Neuronal stem cell (in vitro differentiated cells): ENCODE data around the gene HERC2.

Experiments used
- DNase-seq: peaks from one replicate; pipeline ENCODE4 v3.0.0-alpha.2; 2013; ENCODE audit warnings: low spot score
- H2AFZ ChIP-seq: one replicate; pipeline ENCODE4 v1.6.1; 2013; ENCODE audit warnings: mild to moderate bottlenecking, low read length, inconsistent platforms
- H2AK5ac ChIP-seq: 2 replicates; pipeline ENCODE4 v1.6.1; 2013; ENCODE audit warnings: low read depth, mild to moderate bottlenecking, inconsistent platforms, low read length, moderate library complexity, mixed read lengths
- H2BK120ac ChIP-seq: 2 replicates; pipeline ENCODE4 v1.6.1; 2013; ENCODE audit warnings: low read depth, mild to moderate bottlenecking, inconsistent platforms, low read length, moderate library complexity, mixed read lengths
- H2BK12ac ChIP-seq: one replicate; pipeline ENCODE4 v1.6.1; 2013; ENCODE audit warnings: low read length, inconsistent platforms
- H2BK15ac ChIP-seq: 2 replicates; pipeline ENCODE4 v1.6.1; 2013; ENCODE audit warnings: mild to moderate bottlenecking, low read length, inconsistent platforms, mixed read lengths
- H2BK5ac ChIP-seq: one replicate; pipeline ENCODE4 v1.6.1; 2013; ENCODE audit warnings: inconsistent platforms, mild to moderate bottlenecking, low read length, moderate library complexity
- H3K14ac ChIP-seq: one replicate; pipeline ENCODE4 v1.6.1; 2013; ENCODE audit warnings: low read length, inconsistent platforms
- H3K18ac ChIP-seq: 2 replicates; pipeline ENCODE4 v1.6.1; 2013; ENCODE audit warnings: low read length, inconsistent platforms
- H3K23ac ChIP-seq: 2 replicates; pipeline ENCODE4 v1.6.1; 2013; ENCODE audit warnings: low read depth, mild to moderate bottlenecking, mixed read lengths, low read length, inconsistent platforms; ENCODE audit not compliant: poor library complexity
- H3K27ac ChIP-seq: replicated peaks from 3 replicates; pipeline ENCODE4 v1.5.1; 2013; ENCODE audit warnings: low read length, inconsistent platforms
- H3K27me3 ChIP-seq, 3 experiments: 2 replicates each; pipeline ENCODE4 v1.6.1; 2013; ENCODE audit warnings: low read length in 3 of 3, mild to moderate bottlenecking in 2 of 3, inconsistent platforms in 1 of 3, low read depth in 1 of 3, mixed read lengths in 1 of 3, moderate library complexity in 1 of 3; ENCODE audit not compliant: control insufficient read depth in 3 of 3, insufficient read depth in 3 of 3
- H3K36me3 ChIP-seq, 2 donors: replicated peaks in 1 of 2; 2 replicates each; pipeline ENCODE4 v1.6.1; 2013; ENCODE audit warnings: low read length in 2 of 2; ENCODE audit not compliant: control insufficient read depth in 2 of 2, insufficient read depth in 2 of 2
- H3K4ac ChIP-seq: 2 replicates; pipeline ENCODE4 v1.6.1; 2013; ENCODE audit warnings: inconsistent platforms, mild to moderate bottlenecking, low read length, moderate library complexity
- H3K4me1 ChIP-seq, 2 donors: 1 replicate in 1 of 2; 2 replicates in 1 of 2; pipeline ENCODE4 v1.6.1; 2013; ENCODE audit warnings: low read length in 2 of 2, low read depth in 1 of 2; ENCODE audit not compliant: control insufficient read depth in 2 of 2, insufficient read depth in 1 of 2
- H3K4me2 ChIP-seq: one replicate; pipeline ENCODE4 v1.6.1; 2013; ENCODE audit warnings: mild to moderate bottlenecking, low read length, inconsistent platforms; ENCODE audit not compliant: insufficient read depth, poor library complexity, severe bottlenecking
- H3K4me3 ChIP-seq, 2 donors: 2 replicates each; pipeline ENCODE4 v1.5.1; 2013; ENCODE audit warnings: low read length in 2 of 2, mild to moderate bottlenecking in 2 of 2, inconsistent platforms in 1 of 2, moderate library complexity in 1 of 2
- H3K79me1 ChIP-seq: one replicate; pipeline ENCODE4 v1.6.1; 2013; ENCODE audit warnings: low read depth, mild to moderate bottlenecking, inconsistent platforms, low read length, moderate library complexity
- H3K9ac ChIP-seq: one replicate; pipeline ENCODE4 v1.6.1; 2013; ENCODE audit warnings: mild to moderate bottlenecking, low read depth, low read length, inconsistent platforms; ENCODE audit not compliant: poor library complexity
- H3K9me3 ChIP-seq, 2 donors: replicated peaks in 1 of 2; 2 replicates each; pipeline versions ENCODE3 to v1.6.1; 2013; ENCODE audit warnings: low read length in 2 of 2, mild to moderate bottlenecking in 2 of 2, inconsistent platforms in 1 of 2, low read depth in 1 of 2, mixed read lengths in 1 of 2, moderate library complexity in 1 of 2; ENCODE audit not compliant: control insufficient read depth in 2 of 2, insufficient read depth in 1 of 2
- H4K8ac ChIP-seq: one replicate; pipeline ENCODE4 v1.6.1; 2013; ENCODE audit warnings: low read depth, mild to moderate bottlenecking, inconsistent platforms, low read length, moderate library complexity
- H4K91ac ChIP-seq: one replicate; pipeline ENCODE4 v1.6.1; 2013; ENCODE audit warnings: low read length, low read depth, mild to moderate bottlenecking, inconsistent platforms; ENCODE audit not compliant: poor library complexity
- WGBS, 2 donors: extraction: QIAGEN DNeasy Blood & Tissue Kit; methylation state at CpG; one replicate each; pipeline ENCODE4 v1.1.7; 2013; ENCODE audit warnings: missing lambda C conversion rate in 2 of 2, mixed read lengths in 1 of 2; ENCODE audit not compliant: insufficient read length in 2 of 2, insufficient replicate concordance in 1 of 2; ENCODE audit errors: extremely low coverage in 2 of 2; 5-methylcytosine and 5-hydroxymethylcytosine counted together

HERC2 gene

DNA sequence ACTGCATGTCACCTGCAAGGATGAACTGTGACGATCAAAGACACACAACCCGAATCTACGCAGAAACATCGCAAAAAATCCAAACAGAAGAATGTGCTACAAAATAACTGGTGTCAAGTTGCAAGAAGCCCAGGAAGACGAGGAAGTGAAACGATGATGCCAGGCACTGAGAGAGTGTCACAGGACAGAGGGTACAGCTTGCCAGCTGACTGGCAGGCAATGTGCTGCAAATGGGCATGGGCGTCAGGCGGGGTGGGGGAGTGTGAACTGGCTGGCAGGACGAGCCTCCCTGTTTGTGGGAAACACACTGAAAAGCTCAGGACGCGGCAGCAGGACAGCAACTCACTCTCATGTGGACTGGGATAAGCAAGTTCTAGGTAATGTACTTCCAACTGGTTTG, 193.9 kb downstream of the HERC2 start:
- Histone ChIP-seq H2AK5ac (no peak overlapping the region), H3K14ac (peak overlapping the region; percentile 95), H3K9me3 (no peaks in the 10 kb centered on the region), H3K4me3 (peak overlapping the region in 1 of 2 donors; percentile 23), H2BK15ac (no peak overlapping the region), H2BK120ac (no peak overlapping the region), H3K4ac (no peak overlapping the region), H3K18ac (peak overlapping the region; percentile 74), H3K4me2 (no peak overlapping the region), H3K9ac (peak overlapping the region; percentile 13), H3K27ac (no peak overlapping the region), H2BK5ac (no peak overlapping the region), H3K23ac (peak overlapping the region; percentile 48), H2BK12ac (no peak overlapping the region), H3K4me1 (no peaks in the 10 kb centered on the region), H3K27me3 (no peaks in the 10 kb centered on the region), H3K79me1 (no peaks in the 10 kb centered on the region), H4K91ac (no peak overlapping the region), H4K8ac (no peak overlapping the region), H3K36me3 (peaks cover 33 to 95% of the 10 kb centered on the region in 2 donors), H2AFZ (no peak overlapping the region)
- WGBS, 2 donors, result no CpG with 5 or more reads among the region's 11 CpGs
- DNase-seq, result no peak

DNA sequence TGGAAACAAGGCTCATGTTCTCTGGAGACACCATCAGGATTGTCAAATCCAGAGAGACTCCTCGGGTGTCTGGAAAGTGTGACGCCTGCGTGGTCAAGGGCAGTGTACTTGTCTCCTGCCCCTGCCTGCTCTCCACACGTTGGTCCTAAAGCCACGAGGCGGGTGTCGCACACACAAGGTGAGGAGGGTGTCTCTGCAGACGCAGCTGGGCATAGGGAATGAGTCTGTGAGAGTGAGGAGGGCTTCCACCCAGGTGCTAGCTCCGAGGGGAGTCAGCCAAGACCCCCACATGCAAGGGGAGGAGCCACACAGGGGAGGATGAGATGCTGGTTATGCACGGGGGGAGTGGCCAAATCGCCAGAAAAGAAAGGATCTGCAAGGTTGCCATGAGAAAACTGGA, 194.9 kb downstream of the HERC2 start:
- Histone ChIP-seq H3K27ac (no peak overlapping the region), H2BK12ac (no peak overlapping the region), H3K4ac (no peak overlapping the region), H2BK5ac (no peak overlapping the region), H2AK5ac (no peak overlapping the region), H3K14ac (no peak overlapping the region), H3K9ac (no peak overlapping the region), H3K4me2 (no peak overlapping the region), H2AFZ (no peak overlapping the region), H4K91ac (no peak overlapping the region), H3K18ac (peak overlapping the region; percentile 4), H3K4me3 (no peak overlapping the region), H3K9me3 (no peaks in the 10 kb centered on the region), H4K8ac (no peak overlapping the region), H2BK120ac (no peak overlapping the region), H2BK15ac (no peak overlapping the region), H3K27me3 (no peaks in the 10 kb centered on the region), H3K23ac (no peak overlapping the region), H3K79me1 (no peaks in the 10 kb centered on the region), H3K4me1 (no peaks in the 10 kb centered on the region), H3K36me3 (peaks cover 32 to 95% of the 10 kb centered on the region in 2 donors)
- no CpG with 5 or more reads among the region's 11 CpGs for WGBS, 2 donors
- no peak for DNase-seq

DNA sequence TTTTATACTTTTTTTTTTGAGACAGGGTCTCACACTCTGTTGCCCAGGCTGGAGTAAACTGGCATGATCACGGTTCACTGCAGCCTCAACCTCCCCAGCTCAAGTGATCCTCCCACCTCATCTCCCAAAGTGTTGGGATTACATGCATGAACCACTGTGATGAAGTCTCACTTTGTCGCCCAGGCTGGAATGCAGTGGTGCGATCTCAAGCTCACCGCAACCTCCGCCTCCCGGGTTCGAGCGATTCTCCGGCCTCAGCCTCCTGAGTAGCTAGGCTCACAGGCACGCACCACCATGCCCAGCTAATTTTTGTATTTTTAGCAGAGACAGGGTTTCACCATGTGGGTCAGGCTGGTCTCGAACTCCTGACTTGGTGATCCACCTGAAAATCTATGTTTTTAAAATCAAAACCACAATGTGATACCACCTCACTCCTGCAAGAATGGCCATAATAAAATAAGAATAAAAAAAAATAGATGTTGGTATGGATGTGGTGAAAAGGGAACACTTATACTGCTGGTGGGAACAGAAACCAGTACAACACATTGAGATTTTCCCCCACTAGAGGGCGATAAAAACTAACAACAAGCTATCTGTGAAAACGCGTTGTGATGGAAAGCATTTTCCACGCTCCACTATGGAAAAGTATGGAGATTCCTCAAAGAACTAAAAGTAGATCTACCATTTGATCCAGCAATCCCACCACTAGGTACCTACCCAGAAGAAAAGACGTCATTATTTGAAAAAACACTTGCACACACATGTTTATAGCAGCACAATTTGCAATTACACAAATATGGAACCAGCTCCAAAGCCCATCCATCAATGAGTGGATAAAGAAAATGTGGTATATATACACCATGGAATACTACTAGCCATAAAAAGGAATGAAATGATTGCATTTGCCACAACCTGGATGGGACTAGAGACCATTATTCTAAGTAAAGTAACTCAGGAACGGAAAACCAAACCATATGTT, 196.0 kb downstream of the HERC2 start:
- H2BK120ac ChIP-seq, result no peak overlapping the region
- no peak overlapping the region for H4K91ac ChIP-seq
- H3K23ac ChIP-seq, result no peak overlapping the region
- H3K14ac ChIP-seq, result no peak overlapping the region
- H3K4ac ChIP-seq, result no peak overlapping the region
- no peak overlapping the region for H3K9ac ChIP-seq
- H3K18ac ChIP-seq, result no peak overlapping the region
- H3K4me3 ChIP-seq, result no peak overlapping the region
- no peak overlapping the region for H2BK12ac ChIP-seq
- H2AK5ac ChIP-seq, result no peak overlapping the region
- H3K9me3 ChIP-seq, result no peaks in the 10 kb centered on the region
- peaks cover 28 to 94% of the 10 kb centered on the region in 2 donors for H3K36me3 ChIP-seq
- no peak overlapping the region for H2AFZ ChIP-seq
- no peak overlapping the region for H2BK5ac ChIP-seq
- H3K27me3 ChIP-seq, result no peaks in the 10 kb centered on the region
- H3K4me1 ChIP-seq, result no peaks in the 10 kb centered on the region
- no CpG with 5 or more reads among the region's 17 CpGs for WGBS, 2 donors
- H3K79me1 ChIP-seq, result no peaks in the 10 kb centered on the region
- peak; percentile 54 for DNase-seq
- H4K8ac ChIP-seq, result no peak overlapping the region
- no peak overlapping the region for H3K27ac ChIP-seq
- H2BK15ac ChIP-seq, result no peak overlapping the region
- no peak overlapping the region for H3K4me2 ChIP-seq

DNA sequence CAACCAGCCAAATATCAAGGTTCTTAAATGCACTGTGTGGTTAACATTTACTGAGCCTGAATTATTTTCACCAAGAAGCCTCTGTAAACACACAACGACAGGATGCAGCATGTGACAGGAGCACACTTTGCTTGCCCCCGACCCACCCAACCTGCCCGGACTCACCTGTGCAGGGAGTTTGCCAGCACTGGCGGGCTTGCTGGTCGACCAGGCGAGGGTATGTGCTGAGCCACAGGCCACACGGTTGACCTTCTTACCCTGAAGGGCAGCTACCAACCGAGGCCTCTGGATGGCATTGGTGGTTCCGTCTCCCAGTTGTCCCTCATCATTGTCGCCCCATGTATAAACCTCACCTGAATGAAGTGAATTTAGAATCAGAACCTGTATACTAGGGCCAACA, 197.1 kb downstream of the HERC2 start:
- H3K36me3 ChIP-seq, result peaks cover 30 to 94% of the 10 kb centered on the region in 2 donors
- H3K9ac ChIP-seq, result no peak overlapping the region
- H3K4me1 ChIP-seq, result no peaks in the 10 kb centered on the region
- H2BK15ac ChIP-seq, result no peak overlapping the region
- no peak overlapping the region for H3K4me3 ChIP-seq
- no peak for DNase-seq
- H3K4ac ChIP-seq, result no peak overlapping the region
- no peak overlapping the region for H2BK12ac ChIP-seq
- H3K27me3 ChIP-seq, result no peaks in the 10 kb centered on the region
- no peak overlapping the region for H3K27ac ChIP-seq
- H4K8ac ChIP-seq, result no peak overlapping the region
- no peak overlapping the region for H3K4me2 ChIP-seq
- no peak overlapping the region for H3K23ac ChIP-seq
- no peak overlapping the region for H4K91ac ChIP-seq
- no peak overlapping the region for H2BK5ac ChIP-seq
- WGBS, 2 donors, result no CpG with 5 or more reads among the region's 10 CpGs
- H2AFZ ChIP-seq, result no peak overlapping the region
- H3K9me3 ChIP-seq, result no peaks in the 10 kb centered on the region
- no peak overlapping the region for H2AK5ac ChIP-seq
- no peaks in the 10 kb centered on the region for H3K79me1 ChIP-seq
- H3K18ac ChIP-seq, result no peak overlapping the region
- no peak overlapping the region for H2BK120ac ChIP-seq
- H3K14ac ChIP-seq, result no peak overlapping the region
